Hematopoietic multipotent progenitor cell treated with erythropoietin and hydrocortisone succinate and interleukin-3 and kit ligand, for 6 days (in vitro differentiated cells): ENCODE data around the gene NYNRIN.
"Not testable (repeated sequence)": the region's sequence is repeated elsewhere in the genome, so short reads cannot be mapped to it uniquely, and the experiment has no call there.

ENCODE experiments used
- DNase-seq: peaks from one replicate; pipeline ENCODE4 v3.0.0-alpha.2; 2015

The NYNRIN gene

DNA sequence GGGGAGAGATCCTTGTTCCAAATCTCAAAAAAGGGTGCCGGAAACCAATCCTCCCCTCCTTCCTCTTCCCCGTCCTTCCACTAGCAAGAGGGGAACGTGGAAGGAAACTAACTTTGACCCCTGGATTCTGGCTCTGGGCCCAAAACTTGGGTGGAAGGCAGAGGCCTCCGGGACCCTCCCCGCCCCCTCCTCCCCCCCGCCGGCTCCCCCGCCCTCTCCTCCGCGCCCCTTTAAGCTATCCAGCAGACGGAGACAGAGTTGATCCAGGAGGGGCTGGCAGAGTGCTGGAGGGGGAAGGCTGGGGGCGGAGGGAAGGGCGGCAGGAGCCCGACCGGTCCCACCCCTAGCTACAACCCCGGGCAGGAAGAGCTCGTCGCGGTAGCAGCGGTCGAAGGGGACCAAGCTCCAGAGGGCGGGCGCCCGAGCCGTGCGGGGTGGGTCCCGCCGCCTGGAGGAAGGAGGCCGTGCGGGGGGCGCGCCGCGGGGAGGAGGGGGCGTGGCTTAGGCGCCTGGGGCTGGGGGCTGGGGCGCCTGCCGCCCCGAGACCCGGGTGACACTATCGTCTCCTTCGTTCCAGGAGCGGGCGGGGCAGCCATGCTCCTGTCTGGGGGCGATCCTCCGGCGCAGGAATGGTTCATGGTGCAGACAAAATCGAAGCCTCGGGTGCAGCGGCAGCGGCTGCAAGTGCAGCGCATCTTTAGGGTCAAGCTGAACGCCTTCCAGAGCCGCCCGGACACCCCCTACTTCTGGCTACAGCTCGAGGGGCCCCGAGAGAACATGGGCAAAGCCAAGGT, at the start of gene NYNRIN:
TSS of gene NYNRIN (plus strand) at position 351 of the 794 bp plus-strand sequence. CDS start at position 595, 244 bp downstream.
- peak; percentile 74 for DNase-seq

DNA sequence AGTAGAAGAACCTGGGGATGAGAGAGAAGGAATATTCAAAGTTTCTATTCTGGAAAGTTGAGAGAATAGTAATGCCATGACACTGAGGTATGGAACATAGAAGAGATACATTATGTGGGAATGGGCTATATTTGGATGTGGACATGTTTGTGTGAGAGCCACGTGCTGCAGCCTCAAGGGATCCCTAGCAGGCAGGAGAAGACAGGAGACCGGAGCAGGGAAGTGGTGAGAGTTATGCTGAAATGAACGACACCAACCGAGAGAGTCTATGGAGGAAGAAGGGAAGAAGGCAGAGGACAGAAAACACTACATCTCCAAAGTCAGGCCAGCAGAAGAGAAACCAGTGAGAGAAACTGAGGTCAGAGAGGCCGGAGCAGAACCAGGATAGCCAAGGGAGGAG, 49.1 kb upstream of the NYNRIN start:
- no peak for DNase-seq

DNA sequence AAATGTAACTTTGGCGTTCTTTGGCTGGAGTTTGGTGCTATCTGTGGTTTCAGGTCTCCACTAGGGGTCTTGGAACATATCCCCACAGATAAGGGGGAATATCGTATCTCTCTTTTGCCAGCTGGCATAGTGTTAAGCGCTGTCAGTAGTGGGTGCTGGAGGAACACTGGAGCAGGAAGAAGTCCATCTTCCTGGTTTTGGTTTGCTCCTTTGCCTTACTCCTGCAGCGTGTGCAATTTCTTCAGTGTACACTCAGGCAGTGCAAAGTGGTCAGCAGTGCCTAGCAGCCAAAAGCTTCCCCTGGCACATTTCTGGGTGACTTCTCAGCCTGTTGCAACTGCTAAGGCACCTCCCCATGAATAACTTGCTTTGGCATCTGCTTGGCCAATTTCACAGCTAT, 47.3 kb upstream of the NYNRIN start:
- peak; percentile 69 for DNase-seq

DNA sequence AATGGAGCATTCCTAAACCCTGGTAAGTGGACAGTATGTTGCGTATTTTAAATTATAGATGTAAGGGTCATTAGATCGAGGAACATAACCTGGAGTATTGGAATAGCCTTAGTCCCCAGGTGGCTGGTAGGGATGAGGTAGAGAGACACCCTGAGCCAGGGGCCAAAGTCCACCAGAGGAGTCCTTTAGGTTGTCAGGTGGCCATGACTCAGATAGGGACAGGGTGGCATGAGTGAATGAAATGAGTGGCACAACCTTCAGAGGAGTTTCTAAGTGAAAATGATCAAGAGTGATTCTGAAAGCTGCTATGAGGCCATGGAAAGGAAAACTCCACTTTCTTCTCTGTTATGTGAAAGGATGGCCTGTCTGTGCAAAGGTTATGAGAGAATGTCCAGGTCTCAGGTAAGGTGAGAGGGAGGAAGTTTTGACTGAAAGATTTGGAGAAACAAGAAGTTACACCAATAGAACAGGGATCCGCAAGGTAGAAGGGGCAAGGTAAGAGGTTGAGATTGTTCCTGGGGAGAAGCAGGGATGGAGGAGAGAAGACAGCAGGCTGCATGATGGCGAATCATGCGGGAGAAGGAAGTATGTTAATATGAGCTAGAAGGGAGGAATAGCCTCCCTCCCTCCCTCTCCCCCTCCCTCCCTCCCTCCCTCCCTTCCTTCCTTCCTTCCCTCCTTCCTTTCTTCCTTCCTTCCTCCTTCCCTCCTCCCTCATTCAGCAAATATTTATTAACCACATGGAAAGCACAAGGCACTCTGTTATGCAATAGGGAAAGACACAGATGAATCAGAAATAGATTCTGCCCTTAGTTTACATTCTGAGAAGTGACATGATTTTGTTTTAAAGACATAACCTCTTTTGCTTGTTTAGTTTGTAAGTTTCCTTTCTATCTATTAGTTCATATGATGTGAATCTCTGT, 45.0 kb upstream of the NYNRIN start:
- no peak for DNase-seq

DNA sequence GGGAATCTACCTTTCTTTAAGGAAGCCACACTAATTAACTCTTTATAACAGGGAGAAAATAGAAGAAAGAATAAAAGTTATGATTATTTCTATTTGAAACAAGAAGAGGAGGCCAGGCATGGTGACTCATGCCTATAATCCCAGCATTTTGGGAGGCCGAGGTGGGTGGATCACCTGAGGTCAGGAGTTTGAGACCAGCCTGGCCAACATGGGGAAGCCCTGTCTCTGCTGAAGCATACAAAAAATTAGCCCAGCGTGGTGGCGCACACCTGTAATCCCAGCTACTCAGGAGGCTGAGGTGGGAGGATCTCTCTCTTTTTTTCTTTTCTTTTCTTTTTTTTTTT, 44.3 kb upstream of the NYNRIN start:
- not testable (repeated sequence) for DNase-seq

DNA sequence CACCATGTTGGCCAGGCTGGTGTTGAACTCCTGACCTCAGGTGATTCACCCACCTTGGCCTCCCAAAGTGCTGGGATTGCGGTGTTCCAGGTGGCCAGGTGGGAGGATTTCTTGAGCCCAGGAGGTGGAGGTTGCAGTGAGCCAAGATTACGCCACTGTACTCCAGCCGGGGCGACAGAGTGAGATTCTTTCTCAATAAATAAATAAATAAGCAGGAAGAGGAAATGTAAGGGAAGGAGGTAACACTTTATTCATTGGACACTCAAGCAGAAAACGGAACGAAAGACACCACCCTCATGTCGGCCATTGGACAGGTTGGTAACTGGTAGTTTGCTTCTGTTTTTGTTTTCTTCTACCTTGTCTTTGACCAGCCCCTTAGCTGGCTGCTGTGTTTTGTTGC, 43.8 kb upstream of the NYNRIN start:
- DNase-seq, result no peak

DNA sequence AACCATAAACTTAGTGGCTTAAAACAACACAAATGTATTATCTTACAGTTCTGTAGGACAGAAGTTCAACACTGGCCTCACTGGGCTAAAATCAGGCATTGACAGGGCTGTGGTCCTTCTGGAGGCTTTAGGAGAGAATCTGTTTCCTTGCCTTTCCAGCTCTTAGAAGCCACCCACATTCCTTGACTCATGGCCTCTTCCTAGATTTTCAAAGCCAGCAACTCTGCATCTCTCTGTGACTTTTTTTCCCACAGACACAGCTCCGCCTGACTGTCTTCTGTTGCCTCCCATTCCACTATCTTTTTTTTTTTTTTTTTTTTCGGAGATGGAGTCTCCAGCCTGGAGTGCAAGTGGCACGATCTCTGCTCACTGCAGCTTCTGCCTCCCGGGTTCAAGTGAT, 42.6 kb upstream of the NYNRIN start:
- DNase-seq, result no peak

DNA sequence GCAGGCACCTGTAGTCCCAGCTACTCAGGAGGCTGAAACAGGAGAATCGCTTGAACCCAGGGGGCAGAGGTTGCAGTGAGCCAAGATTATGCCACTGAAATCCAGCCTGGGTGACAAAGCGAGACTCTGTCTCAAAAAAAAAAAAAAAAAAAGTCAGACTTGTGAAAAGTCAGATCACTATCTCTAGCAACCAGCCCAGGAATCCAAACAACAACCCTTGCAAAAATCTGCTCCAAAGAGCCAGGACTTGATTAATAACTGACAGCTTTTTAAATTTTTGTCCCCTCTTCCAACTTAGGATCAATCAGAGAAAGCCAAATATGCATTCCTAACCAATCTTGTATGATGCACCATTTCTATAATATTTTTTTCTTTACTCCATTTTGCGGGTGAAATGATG, 38.5 kb upstream of the NYNRIN start:
- DNase-seq, result no peak

DNA sequence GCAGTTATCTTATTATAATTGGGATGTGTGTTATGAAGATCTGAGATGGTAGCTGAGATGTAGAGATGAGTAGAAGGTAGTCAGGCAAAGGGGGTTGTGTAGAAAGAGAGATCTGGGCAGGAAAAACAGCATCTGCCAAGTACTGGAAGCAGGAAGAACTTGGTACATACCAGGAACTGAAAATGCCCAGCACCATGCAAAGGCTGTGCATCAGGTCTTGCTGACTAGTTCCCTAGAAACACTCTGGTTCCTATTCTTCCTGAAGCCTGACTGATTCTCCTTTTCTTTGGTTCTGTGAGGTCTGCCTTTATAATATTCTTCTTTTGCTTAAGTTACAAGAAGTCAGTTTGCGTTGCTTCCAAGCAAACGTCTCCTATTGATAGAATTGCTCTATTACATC, 37.5 kb upstream of the NYNRIN start:
- DNase-seq, result no peak

DNA sequence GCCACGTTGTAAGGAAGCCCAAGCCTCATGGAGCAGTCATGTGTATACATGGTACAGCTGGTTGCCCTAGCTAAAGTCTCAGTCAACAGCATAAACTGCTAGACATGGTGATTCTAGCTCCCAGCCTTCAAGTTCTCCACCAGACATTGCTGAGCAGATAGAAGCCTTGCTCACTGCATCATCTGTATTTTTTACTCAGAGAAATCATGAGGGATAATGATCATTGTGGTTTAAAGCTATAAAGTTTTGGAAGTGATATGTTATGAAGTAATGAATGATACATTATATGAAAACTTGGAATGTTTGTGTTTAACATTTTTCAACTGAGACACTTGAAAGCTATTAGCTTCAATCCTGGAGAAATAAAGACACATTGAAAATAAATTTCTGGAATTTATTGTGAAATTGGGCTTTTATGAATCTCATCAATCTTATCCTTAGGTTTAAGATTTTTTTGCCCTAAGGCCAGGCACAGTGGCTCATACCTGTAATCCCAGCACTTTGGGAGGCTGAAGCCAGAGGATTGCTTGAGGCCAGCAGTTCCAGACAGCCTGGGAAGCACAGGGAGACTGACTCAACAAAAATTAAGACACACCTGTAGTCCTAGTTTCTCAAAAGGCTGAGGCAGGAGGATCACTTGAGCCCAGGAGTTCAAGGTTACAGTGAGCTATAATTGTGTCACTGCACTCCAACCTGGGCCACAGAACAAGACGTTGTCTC, 36.4 kb upstream of the NYNRIN start:
- DNase-seq, result no peak

DNA sequence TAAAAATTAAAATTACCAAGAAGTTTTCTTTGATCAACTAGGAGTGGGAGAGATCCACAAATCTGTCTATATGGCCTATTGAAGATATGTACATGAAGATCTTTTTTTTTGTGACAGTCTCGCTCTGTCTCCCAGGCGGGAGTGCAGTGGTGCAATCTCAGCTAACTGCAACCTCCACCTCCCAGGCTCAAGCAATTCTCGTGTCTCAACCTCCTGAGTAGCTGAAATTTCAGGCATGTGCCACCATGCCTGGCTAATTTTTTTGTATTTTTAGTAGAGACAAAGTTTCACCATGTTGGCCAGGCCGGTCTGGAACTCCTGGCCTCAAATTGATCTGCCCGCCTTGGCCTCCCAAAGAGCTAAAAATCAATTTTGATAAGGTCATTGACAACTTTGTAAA, 35.4 kb upstream of the NYNRIN start:
- no peak for DNase-seq

DNA sequence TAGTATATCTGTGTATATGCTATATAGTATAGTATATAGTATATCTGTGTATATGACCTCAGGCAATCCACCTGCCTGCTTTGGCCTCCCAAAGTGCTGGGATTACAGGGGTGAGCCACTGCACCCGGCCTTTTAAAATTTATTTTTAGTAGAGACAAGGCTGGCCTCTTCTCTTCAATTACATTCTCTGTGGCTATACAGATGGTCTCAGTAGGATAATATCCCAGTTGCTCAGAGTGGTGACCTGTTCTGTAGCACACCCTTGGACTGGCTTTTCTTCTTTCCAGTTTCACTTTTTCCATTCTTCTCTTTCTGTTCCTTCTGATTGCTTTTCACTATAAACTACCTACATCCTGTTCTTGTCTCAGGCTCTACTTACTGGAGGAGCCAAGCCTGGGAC, 34.0 kb upstream of the NYNRIN start:
- DNase-seq, result no peak

DNA sequence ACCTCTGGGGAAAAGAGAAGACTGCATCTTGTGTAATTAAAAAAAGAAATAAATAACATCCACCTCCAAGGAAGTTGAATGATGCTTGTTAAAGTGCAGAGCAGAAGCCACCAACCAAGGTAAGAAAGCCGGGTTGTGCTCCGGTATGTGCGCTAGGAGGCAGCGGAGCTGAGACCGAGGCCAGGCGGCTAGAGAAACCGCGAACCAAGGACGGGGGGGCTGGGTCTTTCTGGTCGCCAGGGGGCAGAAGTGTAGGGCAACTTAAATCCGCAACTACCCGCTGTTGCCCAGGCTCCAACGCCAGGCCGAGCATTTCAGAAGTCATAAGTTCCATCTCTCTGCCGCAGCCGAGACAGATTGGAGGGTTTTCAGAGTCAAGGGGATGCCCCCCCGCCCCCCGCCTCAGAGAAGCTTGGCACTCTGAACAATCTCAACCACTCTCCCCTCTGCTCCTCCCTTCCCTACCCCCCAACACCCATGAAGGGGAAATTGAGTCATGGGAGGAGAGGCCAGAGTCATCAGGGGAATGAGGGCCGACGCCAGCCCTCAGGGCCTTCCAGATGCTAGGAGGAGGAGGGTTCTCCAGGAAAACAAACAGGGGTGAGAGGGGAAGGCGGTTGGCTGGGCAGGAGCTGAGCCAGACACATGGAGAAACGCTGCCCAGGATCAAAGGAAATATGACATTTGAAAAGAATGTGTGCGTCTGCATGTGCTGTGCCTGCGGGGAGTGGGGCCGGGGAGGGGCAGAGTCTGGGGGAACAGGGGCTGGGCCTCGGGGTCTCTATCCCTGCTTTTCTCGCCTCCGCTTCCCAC, 33.0 kb upstream of the NYNRIN start:
- peak; percentile 97 for DNase-seq

DNA sequence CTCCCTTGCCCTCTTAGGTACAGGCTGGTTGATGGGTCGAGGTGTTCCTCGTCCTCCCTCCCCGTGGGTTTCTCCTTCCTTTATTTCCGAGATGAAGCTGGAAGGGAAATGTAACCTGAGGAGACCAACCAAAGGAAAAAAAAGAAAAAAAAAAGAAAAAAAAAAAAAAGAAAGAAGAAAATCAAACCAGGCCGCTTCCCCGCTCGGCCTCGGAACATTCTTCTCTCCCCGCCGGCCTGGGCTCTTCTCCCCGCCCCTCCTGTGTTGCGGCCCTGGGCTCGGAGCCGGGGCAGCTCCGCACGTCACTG, 32.4 kb upstream of the NYNRIN start:
- DNase-seq, result no peak

DNA sequence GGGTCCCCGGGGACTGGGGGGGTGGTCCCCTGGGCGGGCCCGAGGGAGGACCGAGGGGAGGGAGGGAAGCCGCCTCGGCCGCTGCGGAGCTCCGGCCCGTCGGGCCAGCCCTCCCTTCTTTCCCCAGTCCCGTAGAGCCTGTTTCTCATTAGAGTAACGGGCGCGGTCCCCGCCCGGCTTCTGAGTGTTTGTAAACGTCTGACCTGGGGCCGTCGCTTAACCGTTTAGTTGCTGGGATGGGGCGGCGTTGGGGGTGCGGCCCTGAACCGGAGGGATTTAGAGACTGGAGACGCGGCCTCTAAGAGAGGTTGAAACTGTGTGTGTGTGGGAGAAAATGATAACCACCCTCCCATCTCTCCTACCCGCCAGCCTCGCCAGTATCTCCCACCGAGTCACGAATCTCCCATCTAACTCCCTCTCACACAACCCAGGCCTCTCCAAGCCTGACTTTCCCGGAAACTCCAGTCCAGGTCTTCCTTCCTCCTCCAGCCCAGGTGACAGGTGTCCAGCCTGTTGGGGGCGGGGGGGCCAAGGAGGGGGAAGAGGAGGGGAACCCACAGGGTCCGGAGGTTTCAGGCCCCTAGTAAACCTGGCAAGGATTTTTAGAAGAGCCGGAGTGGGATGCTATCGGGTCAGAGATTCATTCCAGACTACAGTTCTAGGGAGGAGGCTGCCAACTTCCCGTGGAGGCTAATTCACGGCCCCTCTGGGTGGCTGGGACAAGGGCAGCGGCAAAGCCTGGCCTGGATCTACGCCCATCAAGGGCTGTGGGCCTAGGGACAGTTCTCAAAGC, 31.9 kb upstream of the NYNRIN start:
- peak; percentile 87 for DNase-seq

DNA sequence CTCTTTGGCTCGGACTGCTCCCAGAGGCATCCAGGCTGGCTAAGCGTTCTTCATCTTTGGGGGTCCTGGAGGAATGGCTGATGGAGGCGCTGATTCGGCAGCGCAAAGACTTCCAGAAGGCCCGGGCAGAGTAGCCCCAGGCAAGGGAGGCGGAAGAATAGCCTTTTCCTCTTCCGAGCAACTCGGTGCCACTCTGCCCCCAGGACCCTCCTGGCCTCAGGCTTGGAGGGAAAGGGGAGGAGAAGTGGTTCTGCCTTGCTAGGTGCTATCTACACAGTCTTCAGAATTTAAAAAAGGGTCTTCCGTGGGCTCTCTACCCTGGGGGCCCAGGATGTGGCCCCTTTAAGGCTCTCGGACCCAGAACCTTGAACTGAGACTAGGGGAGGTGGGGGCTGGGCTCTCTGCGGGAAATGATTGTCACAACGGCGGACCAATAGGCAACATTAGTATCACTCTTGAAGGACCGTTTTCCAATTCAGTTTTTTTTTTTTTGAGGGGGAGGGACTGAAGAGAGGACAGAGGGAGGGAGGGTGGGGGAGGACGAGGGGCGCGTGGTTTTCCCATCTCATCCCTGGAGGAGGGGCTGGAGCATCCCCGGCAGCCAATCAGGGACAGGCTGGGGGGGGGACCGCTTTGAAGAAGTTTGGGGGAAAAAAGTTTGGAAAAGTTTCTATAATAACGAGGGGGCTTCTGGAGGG, 31.1 kb upstream of the NYNRIN start, which contains the start of gene NFATC4:
TSS of gene NFATC4 (plus strand) at position 671 of the 698 bp plus-strand sequence. CDS start 157 bp downstream, outside the sequence.
- DNase-seq, result peak; percentile 71

DNA sequence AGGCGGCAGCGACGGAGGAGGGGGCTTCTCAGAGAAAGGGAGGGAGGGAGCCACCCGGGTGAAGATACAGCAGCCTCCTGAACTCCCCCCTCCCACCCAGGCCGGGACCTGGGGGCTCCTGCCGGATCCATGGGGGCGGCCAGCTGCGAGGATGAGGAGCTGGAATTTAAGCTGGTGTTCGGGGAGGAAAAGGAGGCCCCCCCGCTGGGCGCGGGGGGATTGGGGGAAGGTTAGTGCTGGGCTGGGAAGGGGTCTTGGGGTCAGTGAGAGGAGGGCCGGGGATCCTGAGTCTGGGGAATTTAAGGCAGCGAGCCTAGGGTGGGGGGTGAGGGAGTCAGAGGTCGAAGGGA, 30.6 kb upstream of the NYNRIN start:
- DNase-seq, result no peak

DNA sequence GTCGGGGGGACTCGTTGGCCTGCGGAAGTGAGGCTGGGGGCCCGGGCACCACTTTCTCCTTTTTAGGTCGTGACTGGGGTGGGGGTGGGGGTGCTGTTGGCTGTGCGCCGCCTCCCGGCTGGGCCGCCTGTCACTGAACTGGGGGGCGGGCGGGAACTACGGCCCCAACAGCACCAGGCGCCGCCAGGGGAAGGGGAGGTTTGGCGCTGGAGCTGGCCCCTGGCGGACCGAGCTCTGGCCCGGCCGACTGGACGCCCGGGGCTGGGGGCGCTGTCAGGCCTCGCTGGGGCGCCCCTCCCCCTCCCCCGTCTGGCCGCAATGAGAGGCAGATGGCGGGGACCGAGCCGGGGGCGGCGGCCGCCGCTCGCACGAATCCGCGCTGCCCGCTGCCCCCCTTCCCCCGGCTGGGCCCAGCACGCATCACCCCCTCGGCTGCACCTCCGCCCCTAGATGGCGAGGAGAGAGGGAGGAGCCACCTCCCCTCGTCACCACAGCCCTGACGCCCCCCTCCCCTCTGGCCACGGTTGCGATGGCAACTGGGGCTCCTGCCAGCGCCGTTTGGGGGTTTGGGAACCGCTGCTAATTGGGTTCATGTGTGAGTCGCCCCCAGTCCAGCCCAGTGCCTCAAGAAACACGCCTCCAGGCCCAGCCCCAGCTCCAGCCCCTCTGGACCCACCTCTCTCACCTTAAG, 30.1 kb upstream of the NYNRIN start:
- DNase-seq, result peak; percentile 62

DNA sequence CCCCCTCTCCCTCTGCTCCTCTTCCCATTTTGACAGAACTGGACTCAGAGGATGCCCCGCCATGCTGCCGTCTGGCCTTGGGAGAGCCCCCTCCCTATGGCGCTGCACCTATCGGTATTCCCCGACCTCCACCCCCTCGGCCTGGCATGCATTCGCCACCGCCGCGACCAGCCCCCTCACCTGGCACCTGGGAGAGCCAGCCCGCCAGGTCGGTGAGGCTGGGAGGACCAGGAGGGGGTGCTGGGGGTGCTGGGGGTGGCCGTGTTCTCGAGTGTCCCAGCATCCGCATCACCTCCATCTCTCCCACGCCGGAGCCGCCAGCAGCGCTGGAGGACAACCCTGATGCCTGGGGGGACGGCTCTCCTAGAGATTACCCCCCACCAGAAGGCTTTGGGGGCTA, 29.3 kb upstream of the NYNRIN start:
- no peak for DNase-seq

DNA sequence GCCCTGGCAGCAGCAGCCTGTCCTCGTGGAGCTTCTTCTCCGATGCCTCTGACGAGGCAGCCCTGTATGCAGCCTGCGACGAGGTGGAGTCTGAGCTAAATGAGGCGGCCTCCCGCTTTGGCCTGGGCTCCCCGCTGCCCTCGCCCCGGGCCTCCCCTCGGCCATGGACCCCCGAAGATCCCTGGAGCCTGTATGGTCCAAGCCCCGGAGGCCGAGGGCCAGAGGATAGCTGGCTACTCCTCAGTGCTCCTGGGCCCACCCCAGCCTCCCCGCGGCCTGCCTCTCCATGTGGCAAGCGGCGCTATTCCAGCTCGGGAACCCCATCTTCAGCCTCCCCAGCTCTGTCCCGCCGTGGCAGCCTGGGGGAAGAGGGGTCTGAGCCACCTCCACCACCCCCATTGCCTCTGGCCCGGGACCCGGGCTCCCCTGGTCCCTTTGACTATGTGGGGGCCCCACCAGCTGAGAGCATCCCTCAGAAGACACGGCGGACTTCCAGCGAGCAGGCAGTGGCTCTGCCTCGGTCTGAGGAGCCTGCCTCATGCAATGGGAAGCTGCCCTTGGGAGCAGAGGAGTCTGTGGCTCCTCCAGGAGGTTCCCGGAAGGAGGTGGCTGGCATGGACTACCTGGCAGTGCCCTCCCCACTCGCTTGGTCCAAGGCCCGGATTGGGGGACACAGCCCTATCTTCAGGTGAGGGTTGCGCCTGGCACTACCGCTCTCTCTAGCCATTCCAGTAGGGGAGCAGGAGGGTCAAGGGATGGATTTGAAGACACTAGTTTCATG, 28.7 kb upstream of the NYNRIN start:
- DNase-seq, result no peak
